Left cardiac atrium (tissue), 4 donors: ENCODE results near the gene FMNL2. TPM values are rescaled to one million over a fixed set of nuclear protein-coding genes. Genes with fewer than 3 reads are reported as not detected.

ENCODE experiments used
- ATAC-seq, 2 donors: fragments of 200-7000 bp; cut with Tn5 transposase; one replicate each; pipeline ENCODE4 v1.9.1; 2020; ENCODE audit warnings: mild to moderate bottlenecking in 2 of 2, moderate library complexity in 2 of 2
- DNase-seq: peaks from one replicate; pipeline ENCODE4 v3.0.0-alpha.2; 2020
- intact Hi-C, 2 donors: fragments of 100-400 bp; cut with DNase I; formaldehyde crosslinking; loops; one replicate each; pipeline versions ENCODE4 v1.14.1 to v1.15.1; 2022 to 2023
- total RNA-seq, 2 donors: library from RNA; stranded (reverse); fragmentation: NEBNext Ultra II Directional; extraction: Animal tissue kit (Norgen Biotek cat#: 25700); gene quantifications; one replicate each; pipeline ENCODE4 v1.2.1, GENCODE V29; 2021
- donor health status: DM: no; HTN: yes; CAD: no.
- donor health status: DM: no; HTN: yes; CAD: no; lungs with severe emphysema.
- donor health status: DM: yes; HTN: yes; CAD: no.
- donor health status: Dilated cardiomyopathy.

Gene FMNL2
- total RNA-seq, 2 donors from 2014 or later: 11.3 to 16.6 TPM

GRCh38 chr2:152413228-152414030, 78.5 kb downstream of the FMNL2 start:
- intact Hi-C loops: no loop called here
- no peak for ATAC-seq
- DNase-seq: no peak

- ATAC-seq: peak; percentile 31 to 76
- intact Hi-C loops: no loop called here
Observed at GRCh38 chr2:152415231-152415642, 80.3 kb downstream of the FMNL2 start.

GRCh38 chr2:152415796-152416195, 80.8 kb downstream of the FMNL2 start:
- intact Hi-C loops: no loop called here
- ATAC-seq (peak in 1 of 2 donors; percentile 29), DNase-seq (no peak)

More at GRCh38 chr2:152415231-152415642, 80.3 kb downstream of the FMNL2 start:
- no peak for DNase-seq

- intact Hi-C loops: no loop called here
- DNase-seq (no peak), ATAC-seq (no peak)
Observed at GRCh38 chr2:152418688-152419087, 83.7 kb downstream of the FMNL2 start.

GRCh38 chr2:152419944-152420343, 85.0 kb downstream of the FMNL2 start:
- ATAC-seq (no peak), DNase-seq (no peak)
- intact Hi-C loops: no loop called here

GRCh38 chr2:152420363-152420762, 85.4 kb downstream of the FMNL2 start:
- no peak for ATAC-seq
- no peak for DNase-seq
- intact Hi-C loops: no loop called here

- no peak for ATAC-seq
- DNase-seq: no peak
- intact Hi-C loops: no loop called here
Observed at GRCh38 chr2:152420936-152421335, 86.0 kb downstream of the FMNL2 start.

- no peak for DNase-seq
- peak; percentile 84 to 98 for ATAC-seq
- intact Hi-C loops: no loop called here
Observed at GRCh38 chr2:152421521-152422370, 86.8 kb downstream of the FMNL2 start.

- intact Hi-C loops: no loop called here
- ATAC-seq (no peak), DNase-seq (no peak)
Observed at GRCh38 chr2:152423684-152424083, 88.7 kb downstream of the FMNL2 start.

- DNase-seq (no peak), ATAC-seq (no peak)
- intact Hi-C loops: no loop called here
Observed at GRCh38 chr2:152425765-152426727, 91.1 kb downstream of the FMNL2 start.

GRCh38 chr2:152426801-152427200, 91.8 kb downstream of the FMNL2 start:
- ATAC-seq: no peak
- no peak for DNase-seq

GRCh38 chr2:152427902-152428301, 92.9 kb downstream of the FMNL2 start:
- intact Hi-C loops: no loop called here
- DNase-seq (no peak), ATAC-seq (no peak)

More at GRCh38 chr2:152426801-152427200, 91.8 kb downstream of the FMNL2 start:
- intact Hi-C loops: no loop called here

GRCh38 chr2:152428800-152429582, 94.0 kb downstream of the FMNL2 start:
- intact Hi-C loops: no loop called here
- no peak for ATAC-seq
- DNase-seq: no peak

GRCh38 chr2:152430876-152431275, 95.9 kb downstream of the FMNL2 start:
- no peak for DNase-seq
- ATAC-seq: no peak
- intact Hi-C loops: no loop called here

- ATAC-seq (no peak), DNase-seq (no peak)
- intact Hi-C loops: no loop called here
Observed at GRCh38 chr2:152431370-152432098, 96.6 kb downstream of the FMNL2 start.

- DNase-seq (peak; percentile 32), ATAC-seq (peak; percentile 76 to 90)
- intact Hi-C loops: no loop called here
Observed at GRCh38 chr2:152432206-152432653, 97.3 kb downstream of the FMNL2 start.

GRCh38 chr2:152432765-152433164, 97.8 kb downstream of the FMNL2 start:
- ATAC-seq: no peak
- no peak for DNase-seq
- intact Hi-C loops: no loop called here

GRCh38 chr2:152433289-152433688, 98.3 kb downstream of the FMNL2 start:
- ATAC-seq: peak in 1 of 2 donors; percentile 51
- intact Hi-C loops: no loop called here

More at GRCh38 chr2:152433289-152433688, 98.3 kb downstream of the FMNL2 start:
- no peak for DNase-seq
